Mesendoderm (in vitro differentiated cells): ENCODE results near the gene SSH2.

Experiments used
- DNase-seq: peaks from one replicate; pipeline ENCODE4 v3.0.0; 2013
- H2AK5ac ChIP-seq: 2 replicates; pipeline ENCODE4 v1.6.1; 2013; ENCODE audit warnings: low read length, inconsistent platforms
- H2BK120ac ChIP-seq: 2 replicates; pipeline ENCODE4 v1.6.1; 2013; ENCODE audit warnings: low read depth, mild to moderate bottlenecking, low read length, moderate library complexity, mixed read lengths
- H2BK15ac ChIP-seq: replicated peaks from 2 replicates; pipeline ENCODE4 v1.6.1; 2013; ENCODE audit warnings: low read depth, mild to moderate bottlenecking, moderate library complexity
- H2BK5ac ChIP-seq: 2 replicates; pipeline ENCODE4 v1.6.1; 2013; ENCODE audit warnings: low read length, inconsistent platforms
- H3K18ac ChIP-seq: 2 replicates; pipeline ENCODE4 v1.6.1; 2013; ENCODE audit warnings: mild to moderate bottlenecking, low read length, mixed read lengths
- H3K23ac ChIP-seq: one replicate; pipeline ENCODE4 v1.6.1; 2013; ENCODE audit warnings: low read length
- H3K27ac ChIP-seq: 2 replicates; pipeline ENCODE4 v1.5.1; 2013; ENCODE audit warnings: low read depth, mild to moderate bottlenecking, inconsistent platforms, low read length, moderate library complexity
- H3K27me3 ChIP-seq: 2 replicates; pipeline ENCODE4 v1.6.1; 2013; ENCODE audit warnings: low read length, control low read depth, mild to moderate bottlenecking, inconsistent platforms; ENCODE audit not compliant: insufficient read depth, poor library complexity
- H3K36me3 ChIP-seq: 2 replicates; pipeline ENCODE4 v1.6.1; 2013; ENCODE audit warnings: low read length, inconsistent platforms; ENCODE audit not compliant: control insufficient read depth, insufficient read depth
- H3K4ac ChIP-seq: one replicate; pipeline ENCODE4 v1.6.1; 2013; ENCODE audit warnings: low read depth, mild to moderate bottlenecking, low read length, moderate library complexity
- H3K4me1 ChIP-seq: 2 replicates; pipeline ENCODE4 v1.6.1; 2013; ENCODE audit warnings: low read depth, low read length, inconsistent platforms; ENCODE audit not compliant: control insufficient read depth
- H3K4me2 ChIP-seq: 2 replicates; pipeline ENCODE4 v1.6.1; 2013; ENCODE audit warnings: low read length
- H3K4me3 ChIP-seq: 2 replicates; pipeline ENCODE4 v1.5.1; 2013; ENCODE audit warnings: mild to moderate bottlenecking, low read length
- H3K56ac ChIP-seq: one replicate; pipeline ENCODE4 v1.6.1; 2013; ENCODE audit warnings: low read length
- H3K79me1 ChIP-seq: 2 replicates; pipeline ENCODE4 v1.6.1; 2013; ENCODE audit warnings: low read length, inconsistent platforms
- H3K79me2 ChIP-seq: 2 replicates; pipeline ENCODE4 v1.6.1; 2013; ENCODE audit warnings: mild to moderate bottlenecking, low read length; ENCODE audit not compliant: control insufficient read depth, insufficient read depth
- H3K9ac ChIP-seq: 2 replicates; pipeline ENCODE4 v1.6.1; 2013; ENCODE audit warnings: low read length, inconsistent platforms
- H4K5ac ChIP-seq: one replicate; pipeline ENCODE4 v1.6.1; 2013; ENCODE audit warnings: low read length
- H4K8ac ChIP-seq: one replicate; pipeline ENCODE4 v1.6.1; 2013; ENCODE audit warnings: low read depth, mild to moderate bottlenecking, control low read depth, low read length, moderate library complexity
- WGBS: extraction: QIAGEN DNeasy Blood & Tissue Kit; methylation state at CpG from one replicate; pipeline ENCODE4 v1.1.7; 2013; ENCODE audit warnings: low lambda C conversion rate, missing lambda C conversion rate; ENCODE audit not compliant: insufficient coverage; ENCODE audit errors: extremely low coverage; 5-methylcytosine and 5-hydroxymethylcytosine counted together

SSH2 gene

DNA sequence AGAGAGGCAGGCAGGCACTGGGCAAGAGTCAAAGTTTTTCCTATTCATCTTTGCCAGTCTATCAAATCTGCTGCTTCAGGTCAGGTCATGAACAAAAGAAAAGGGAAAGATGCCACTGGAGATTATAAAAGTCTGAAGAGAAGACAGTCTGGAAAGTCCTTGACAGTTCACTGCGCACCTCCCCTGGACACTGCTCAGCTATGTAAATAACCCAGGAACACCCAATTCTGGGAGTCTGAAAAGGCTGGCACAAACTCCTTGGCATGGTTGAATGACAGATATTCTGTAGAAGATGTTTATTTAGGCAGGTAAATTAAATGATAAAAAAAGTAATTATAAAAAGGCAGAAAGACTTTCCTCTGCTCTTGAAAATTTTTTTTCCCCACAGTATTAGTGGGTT is 302.1 kb downstream of the SSH2 start:
- no peak overlapping the region for H3K56ac ChIP-seq
- H3K4me3 ChIP-seq, result no peak overlapping the region
- no peak overlapping the region for H4K5ac ChIP-seq
- H3K27me3 ChIP-seq, result no peaks in the 10 kb centered on the region
- H3K4me1 ChIP-seq, result peaks cover 8% of the 10 kb centered on the region
- H2BK15ac ChIP-seq, result no peak overlapping the region
- no peak overlapping the region for H2AK5ac ChIP-seq
- H2BK5ac ChIP-seq, result no peak overlapping the region
- H3K23ac ChIP-seq, result no peak overlapping the region
- DNase-seq, result no peak
- no peak overlapping the region for H3K27ac ChIP-seq
- no peak overlapping the region for H2BK120ac ChIP-seq
- H3K4ac ChIP-seq, result no peak overlapping the region
- WGBS, result no CpG with 5 or more reads among the region's 1 CpG
- H3K36me3 ChIP-seq, result no peaks in the 10 kb centered on the region
- no peak overlapping the region for H4K8ac ChIP-seq
- no peak overlapping the region for H3K4me2 ChIP-seq
- no peak overlapping the region for H3K18ac ChIP-seq
- H3K79me1 ChIP-seq, result no peaks in the 10 kb centered on the region
- no peaks in the 10 kb centered on the region for H3K79me2 ChIP-seq
- no peak overlapping the region for H3K9ac ChIP-seq

DNA sequence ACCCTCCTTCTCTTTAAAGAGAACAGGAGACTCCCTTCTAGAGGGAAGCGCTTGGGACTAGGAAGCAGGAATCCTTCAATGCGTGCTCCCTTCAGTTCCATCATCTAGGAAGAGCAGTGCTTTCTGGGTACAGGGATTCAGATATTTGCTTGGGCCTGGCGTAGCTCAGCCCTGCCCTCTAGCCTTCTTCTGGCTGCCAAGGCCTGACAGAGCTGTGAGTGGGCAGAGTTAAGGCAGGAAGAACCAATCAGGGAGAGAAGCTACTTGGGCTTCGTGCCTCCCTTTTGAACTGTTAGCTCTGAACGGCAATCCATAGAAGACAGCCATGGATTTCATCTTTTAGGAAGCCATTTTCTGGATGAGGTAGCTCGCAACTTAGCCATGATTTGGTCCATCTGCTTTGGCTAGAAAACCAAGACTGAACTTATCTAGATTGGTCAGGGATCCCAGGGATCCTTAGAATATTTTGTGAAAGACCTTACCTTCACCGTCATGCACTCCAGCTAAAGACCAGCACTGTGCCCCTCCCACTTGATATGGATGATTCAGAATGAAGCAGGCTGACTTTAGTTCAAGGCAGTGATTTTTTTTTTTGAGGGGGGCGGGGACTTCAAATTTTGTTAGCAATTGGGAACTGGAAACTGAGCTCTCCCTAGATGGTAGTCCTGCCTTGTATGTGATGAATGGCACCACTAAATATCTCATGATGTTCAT is 304.8 kb downstream of the SSH2 start:
- WGBS, result no CpG with 5 or more reads among the region's 8 CpGs
- no peak overlapping the region for H3K56ac ChIP-seq
- peak; percentile 78 for DNase-seq
- no peak overlapping the region for H2BK120ac ChIP-seq
- no peak overlapping the region for H3K9ac ChIP-seq
- H4K5ac ChIP-seq, result no peak overlapping the region
- H3K27me3 ChIP-seq, result no peaks in the 10 kb centered on the region
- H3K79me2 ChIP-seq, result no peaks in the 10 kb centered on the region
- H2BK5ac ChIP-seq, result no peak overlapping the region
- H3K4me1 ChIP-seq, result peaks cover 11% of the 10 kb centered on the region
- H3K4me3 ChIP-seq, result no peak overlapping the region
- no peak overlapping the region for H3K23ac ChIP-seq
- H3K4me2 ChIP-seq, result no peak overlapping the region
- no peak overlapping the region for H3K18ac ChIP-seq
- no peak overlapping the region for H2BK15ac ChIP-seq
- no peaks in the 10 kb centered on the region for H3K79me1 ChIP-seq
- no peaks in the 10 kb centered on the region for H3K36me3 ChIP-seq
- no peak overlapping the region for H2AK5ac ChIP-seq
- no peak overlapping the region for H4K8ac ChIP-seq
- H3K27ac ChIP-seq, result no peak overlapping the region
- no peak overlapping the region for H3K4ac ChIP-seq

DNA sequence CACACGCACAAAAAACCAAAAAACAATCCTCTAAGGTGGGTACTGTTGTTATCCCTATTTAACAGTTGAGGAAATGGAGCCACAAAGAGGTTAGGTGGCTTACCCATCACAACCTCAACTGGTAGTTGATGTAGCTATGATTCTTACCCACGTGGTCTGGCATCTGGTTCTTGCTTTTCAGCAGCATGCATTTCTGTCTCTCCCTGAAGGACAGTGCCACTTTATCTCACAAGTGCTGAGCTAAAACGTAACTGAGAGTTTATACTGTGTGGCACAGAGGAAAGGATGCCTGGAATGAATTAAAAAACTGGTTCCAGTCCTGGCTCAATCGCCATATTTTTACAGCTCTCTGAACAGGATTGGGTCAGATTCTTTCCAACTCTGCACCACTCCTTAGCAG is 305.4 kb downstream of the SSH2 start:
- Histone ChIP-seq H3K23ac (no peak overlapping the region), H4K5ac (no peak overlapping the region), H2BK5ac (no peak overlapping the region), H3K4me3 (no peak overlapping the region), H3K56ac (no peak overlapping the region), H3K79me1 (no peaks in the 10 kb centered on the region), H2AK5ac (no peak overlapping the region), H3K79me2 (no peaks in the 10 kb centered on the region), H3K4ac (no peak overlapping the region), H3K4me2 (no peak overlapping the region), H3K27ac (no peak overlapping the region), H2BK15ac (no peak overlapping the region), H4K8ac (no peak overlapping the region), H3K27me3 (no peaks in the 10 kb centered on the region), H3K36me3 (no peaks in the 10 kb centered on the region), H2BK120ac (no peak overlapping the region), H3K9ac (no peak overlapping the region), H3K18ac (no peak overlapping the region), H3K4me1 (peaks cover 11% of the 10 kb centered on the region)
- no CpG with 5 or more reads among the region's 4 CpGs for WGBS
- DNase-seq, result no peak

DNA sequence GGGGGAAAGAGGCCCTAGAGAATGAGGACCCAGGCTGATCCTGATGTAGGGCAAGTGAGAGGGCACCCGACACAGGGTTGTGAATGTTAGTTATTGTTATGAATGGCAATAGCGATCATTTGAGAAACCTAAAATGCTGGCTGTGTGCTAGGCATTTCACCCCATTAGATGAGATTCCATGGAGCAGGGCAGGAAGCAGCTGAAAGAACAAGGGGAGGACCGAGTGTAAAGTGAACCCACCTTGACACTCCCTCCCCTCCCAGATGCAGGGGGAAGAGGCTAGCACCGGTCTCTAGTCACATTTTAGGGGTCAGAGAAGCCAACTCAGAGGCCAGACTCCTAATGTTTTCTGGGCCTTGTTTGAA is 306.8 kb downstream of the SSH2 start:
- Histone ChIP-seq H3K56ac (peak overlapping the region; percentile 94), H2BK120ac (no peak overlapping the region), H3K18ac (no peak overlapping the region), H3K4me1 (peaks cover 11% of the 10 kb centered on the region), H3K23ac (peak overlapping the region; percentile 74), H3K4me2 (peak overlapping the region; percentile 96), H3K4ac (no peak overlapping the region), H4K5ac (peak overlapping the region; percentile 21), H3K79me2 (no peaks in the 10 kb centered on the region), H3K9ac (peak overlapping the region; percentile 96), H2BK5ac (no peak overlapping the region), H3K36me3 (no peaks in the 10 kb centered on the region), H2AK5ac (no peak overlapping the region), H3K27me3 (no peaks in the 10 kb centered on the region), H3K27ac (no peak overlapping the region), H4K8ac (no peak overlapping the region), H2BK15ac (no peak overlapping the region), H3K79me1 (no peaks in the 10 kb centered on the region), H3K4me3 (peak overlapping the region; percentile 78)
- WGBS, result no CpG with 5 or more reads among the region's 4 CpGs
- DNase-seq, result no peak

DNA sequence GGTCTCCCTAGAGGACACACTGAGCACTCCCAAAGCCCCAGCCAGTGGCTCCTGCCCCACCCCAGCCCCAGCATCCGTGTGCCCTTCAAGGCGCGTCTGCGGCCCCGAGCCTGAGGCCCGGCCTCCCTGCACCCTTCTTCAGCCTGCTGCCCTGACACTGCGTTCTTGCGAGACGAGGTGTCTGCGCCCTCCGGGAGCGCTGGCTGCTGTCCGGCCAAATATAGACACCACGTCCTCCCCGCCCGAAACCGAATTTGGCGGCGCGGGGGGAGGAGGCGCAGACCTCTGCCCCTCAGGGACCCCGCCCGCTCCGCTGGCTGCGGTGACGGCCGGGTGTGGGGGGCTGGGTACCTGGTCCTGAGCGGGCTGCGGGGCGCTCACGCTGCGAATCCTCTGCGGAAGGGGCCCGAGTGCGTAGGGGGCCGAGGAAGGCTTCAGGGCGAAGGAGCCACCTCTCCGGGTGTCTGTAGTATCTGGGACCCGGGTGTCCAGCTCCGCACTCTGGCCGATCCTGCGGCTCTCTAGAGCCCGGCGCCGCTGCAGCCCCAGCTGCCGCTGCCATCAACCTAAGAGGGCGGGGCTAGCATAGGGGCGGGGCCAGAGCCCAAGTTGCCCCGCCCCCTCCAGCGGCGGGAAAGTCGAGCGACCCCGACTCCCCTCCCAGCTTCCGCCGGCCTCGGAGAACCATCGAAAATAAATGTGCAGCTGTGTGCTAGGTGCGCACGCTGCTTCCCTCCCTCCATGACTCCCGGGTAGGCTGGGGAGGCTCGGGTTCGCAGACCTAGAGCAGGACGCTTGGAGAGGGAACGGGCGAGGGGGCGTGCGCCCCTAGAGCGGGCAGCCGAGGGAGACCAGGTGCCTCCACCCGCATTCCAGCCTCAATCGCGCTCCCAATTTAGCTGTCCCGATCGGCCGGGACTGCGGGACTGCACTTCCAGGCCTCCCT is 307.4 kb downstream of the SSH2 start, which contains the start of gene CORO6:
CORO6 (minus strand) TSS at position 576 of the 946 bp plus-strand sequence. CDS start 1,491 bp downstream, outside the sequence.
- Histone ChIP-seq H3K4ac (no peak within 1 kb of the TSS), H3K79me1 (no peaks in the 10 kb centered on the region), H3K56ac (peak within 1 kb of the TSS; percentile 94), H2BK120ac (no peak within 1 kb of the TSS), H3K4me1 (peaks cover 11% of the 10 kb centered on the region), H3K4me2 (peak within 1 kb of the TSS; percentile 96), H2BK15ac (no peak within 1 kb of the TSS), H3K36me3 (no peaks in the 10 kb centered on the region), H4K8ac (no peak within 1 kb of the TSS), H3K23ac (peak within 1 kb of the TSS; percentile 74), H3K4me3 (peak within 1 kb of the TSS; percentile 78), H2BK5ac (no peak within 1 kb of the TSS), H3K27me3 (no peaks in the 10 kb centered on the region), H3K27ac (no peak within 1 kb of the TSS), H3K18ac (peak within 1 kb of the TSS; percentile 12), H2AK5ac (peak within 1 kb of the TSS; percentile 61), H4K5ac (peak within 1 kb of the TSS; percentile 21), H3K79me2 (no peaks in the 10 kb centered on the region), H3K9ac (peak within 1 kb of the TSS; percentile 96)
- DNase-seq, result peak; percentile 79
- WGBS, result no CpG with 5 or more reads among the region's 77 CpGs
